GM21737 (cell line): Measurements from ENCODE around the gene RPL15.

Experiments
- ATAC-seq: cut with Tn5 transposase; IDR thresholded peaks from one replicate; pipeline ENCODE4 v1.9.1; 2021; ENCODE audit warnings: mild to moderate bottlenecking, moderate library complexity; ENCODE audit not compliant: unreplicated experiment

Gene RPL15

DNA sequence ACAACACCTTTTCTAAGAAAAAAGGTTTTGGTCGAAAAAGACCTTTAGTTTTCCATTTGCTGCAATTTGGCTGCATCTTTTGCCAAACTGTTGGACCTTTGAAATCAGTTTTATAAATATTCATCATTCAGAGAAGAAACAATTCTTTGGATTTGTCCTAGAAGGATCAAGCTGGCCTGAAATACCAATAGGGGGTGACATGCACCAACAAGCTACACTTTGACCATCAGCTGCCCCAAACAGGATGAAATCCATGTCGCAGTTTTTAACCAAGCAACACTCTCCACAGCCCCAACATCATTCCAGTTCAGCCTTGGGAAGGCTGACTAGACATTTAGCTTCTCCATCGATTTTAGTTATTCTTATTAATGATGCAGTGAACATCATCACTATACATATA lies 9.8 kb downstream of the RPL15 start:
- ATAC-seq: no peak

DNA sequence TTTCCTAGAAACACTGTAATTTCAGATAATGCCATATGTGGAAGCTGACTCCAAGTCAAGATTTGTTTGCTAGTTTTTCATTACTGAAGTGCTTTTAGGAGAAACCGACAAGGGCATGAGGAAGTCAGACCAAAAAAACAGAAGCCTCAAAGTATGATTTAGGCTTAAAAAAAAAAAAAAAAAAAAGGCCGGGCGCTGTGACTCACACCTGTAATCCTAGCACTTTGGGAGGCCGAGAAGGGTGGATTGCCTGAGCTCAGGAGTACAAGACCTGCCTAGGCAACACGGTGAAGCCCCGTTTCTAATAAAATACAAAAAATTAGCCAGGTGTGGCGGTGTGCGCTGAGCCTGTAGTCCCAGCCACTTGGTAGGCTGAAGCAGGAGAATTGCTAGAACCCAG lies 11.6 kb downstream of the RPL15 start:
- no peak for ATAC-seq

- no peak for ATAC-seq
Measured at GRCh38 chr3:23931597-23931996, 14.7 kb downstream of the RPL15 start.

DNA sequence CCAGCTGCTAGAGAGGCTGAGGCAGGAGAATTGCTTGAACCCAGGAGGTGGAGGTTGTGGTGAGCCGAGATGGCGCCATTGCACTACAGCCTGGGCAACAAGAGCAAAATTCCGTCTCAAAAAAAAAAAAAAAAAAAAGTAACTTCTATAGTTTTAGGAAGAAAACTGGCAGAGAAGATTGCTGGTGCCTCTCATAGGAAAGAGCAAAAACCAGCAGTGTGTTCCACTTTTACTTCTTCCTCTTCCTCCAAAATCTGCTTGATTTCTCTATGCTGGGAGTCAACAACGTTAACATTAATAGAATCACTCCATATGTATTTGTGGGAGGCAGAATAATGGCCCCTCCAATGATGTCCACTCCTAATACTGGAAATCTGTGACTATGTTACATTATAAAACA lies 15.6 kb downstream of the RPL15 start:
- no peak for ATAC-seq

DNA sequence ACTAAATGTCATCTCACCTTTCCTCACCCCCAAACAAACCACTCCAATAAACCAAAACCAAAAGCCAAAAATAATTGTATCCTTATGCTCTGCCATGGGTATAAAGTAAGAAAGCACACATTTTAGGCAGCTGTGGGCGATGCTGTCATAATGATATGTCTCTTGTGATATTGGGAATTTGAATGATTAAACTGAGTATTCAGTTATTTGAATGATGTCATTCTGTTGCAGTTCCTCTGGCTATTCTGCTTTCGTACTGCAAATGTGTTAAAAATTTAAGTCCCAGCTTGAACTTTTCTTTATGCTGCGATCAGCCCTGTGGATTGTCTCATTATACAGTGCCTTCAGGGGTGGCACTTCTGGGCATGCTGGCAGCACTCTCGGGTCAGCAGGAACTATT lies 17.3 kb downstream of the RPL15 start:
- no peak for ATAC-seq

- no peak for ATAC-seq
Measured at GRCh38 chr3:23937296-23937695, 20.4 kb downstream of the RPL15 start.

GRCh38 chr3:23938688-23939087 lies 21.8 kb downstream of the RPL15 start:
- no peak for ATAC-seq

- no peak for ATAC-seq
Measured at GRCh38 chr3:23940775-23941174, 23.8 kb downstream of the RPL15 start.

DNA sequence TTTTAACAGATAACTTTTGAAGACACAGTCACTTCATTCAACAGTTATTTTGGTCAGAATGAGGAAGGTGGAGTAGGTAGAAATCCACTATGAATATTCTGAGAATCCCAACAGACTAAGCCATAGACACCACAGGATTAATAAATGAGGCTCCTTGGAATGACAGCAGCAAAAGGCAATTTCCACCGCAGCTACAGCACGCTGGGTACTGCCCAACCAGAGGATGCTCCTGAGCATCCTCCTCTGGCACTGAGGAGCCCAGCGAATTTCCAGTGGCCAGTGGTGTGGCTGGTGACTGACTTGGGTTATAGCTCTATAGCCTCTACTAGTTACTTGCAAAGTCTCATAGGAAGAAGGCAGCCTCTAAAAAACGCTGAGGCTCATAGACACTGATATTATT lies 24.5 kb downstream of the RPL15 start:
- ATAC-seq: no peak

- ATAC-seq: no peak
Measured at GRCh38 chr3:23942546-23942945, 25.6 kb downstream of the RPL15 start.

- ATAC-seq: no peak
Measured at GRCh38 chr3:23944007-23944783, 27.3 kb downstream of the RPL15 start.

- peak; percentile 55 for ATAC-seq
Measured at GRCh38 chr3:23944861-23945662, 28.1 kb downstream of the RPL15 start, which contains the start of gene NR1D2. Gene NR1D2, plus strand, starts transcription at chr3:23945286. Its CDS starts 293 bp downstream, at chr3:23945579.

DNA sequence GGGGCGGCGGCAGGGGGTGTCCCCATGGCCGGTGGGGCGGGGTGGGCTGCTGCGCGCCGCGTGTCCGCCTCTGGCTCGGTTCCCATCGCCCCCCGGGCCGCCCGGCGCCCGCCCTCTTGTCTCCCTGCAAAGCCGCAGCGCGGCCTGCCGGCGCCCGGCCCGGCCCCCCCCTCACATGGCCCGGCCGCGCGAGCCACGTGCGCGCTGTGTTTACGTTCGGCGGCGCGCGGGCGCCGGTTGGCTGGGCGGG lies 28.7 kb downstream of the RPL15 start:
- ATAC-seq: no peak

DNA sequence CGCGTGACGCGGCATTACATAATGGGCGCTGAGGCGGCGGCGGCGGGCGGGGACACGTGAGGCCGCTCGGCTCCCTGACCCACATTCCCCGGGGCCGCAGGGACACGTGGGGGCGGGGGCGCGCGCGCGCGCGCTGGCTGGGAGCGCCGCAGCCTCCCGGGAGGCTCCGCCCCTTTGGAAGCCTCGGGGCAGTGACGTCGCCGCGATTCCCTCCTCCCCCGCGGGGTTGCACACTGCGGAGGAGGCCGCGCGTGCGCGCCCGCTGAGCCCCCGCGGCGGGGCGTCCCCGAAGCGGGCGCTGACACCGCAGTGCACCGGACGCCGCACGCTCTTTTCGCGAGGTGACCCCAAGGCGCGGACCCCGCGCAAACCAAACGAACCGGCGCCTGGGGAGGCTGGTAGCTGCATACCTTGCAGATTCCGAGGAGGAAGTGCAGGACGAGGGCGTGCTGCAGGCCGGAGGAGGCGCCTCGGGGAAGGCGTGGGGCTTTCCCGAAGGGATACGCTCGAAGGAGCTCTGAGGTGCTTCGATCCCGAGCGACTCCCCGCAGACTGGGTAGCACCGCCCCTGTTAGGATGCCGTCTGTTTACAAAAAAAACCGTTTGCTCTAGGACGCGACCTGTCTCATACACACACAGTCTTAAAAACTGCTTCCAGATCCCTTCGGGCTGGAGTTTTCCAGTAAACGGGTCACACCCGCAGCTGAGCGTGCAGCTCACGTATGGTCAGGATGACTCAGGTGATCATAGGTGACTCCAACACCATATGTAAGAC lies 29.2 kb downstream of the RPL15 start:
- peak; percentile 70 for ATAC-seq

- no peak for ATAC-seq
Measured at GRCh38 chr3:23948761-23949160, 31.8 kb downstream of the RPL15 start.

GRCh38 chr3:23949784-23950183 lies 32.9 kb downstream of the RPL15 start:
- ATAC-seq: peak; percentile 18

- ATAC-seq: peak; percentile 28
Measured at GRCh38 chr3:23950293-23950692, 33.4 kb downstream of the RPL15 start.

DNA sequence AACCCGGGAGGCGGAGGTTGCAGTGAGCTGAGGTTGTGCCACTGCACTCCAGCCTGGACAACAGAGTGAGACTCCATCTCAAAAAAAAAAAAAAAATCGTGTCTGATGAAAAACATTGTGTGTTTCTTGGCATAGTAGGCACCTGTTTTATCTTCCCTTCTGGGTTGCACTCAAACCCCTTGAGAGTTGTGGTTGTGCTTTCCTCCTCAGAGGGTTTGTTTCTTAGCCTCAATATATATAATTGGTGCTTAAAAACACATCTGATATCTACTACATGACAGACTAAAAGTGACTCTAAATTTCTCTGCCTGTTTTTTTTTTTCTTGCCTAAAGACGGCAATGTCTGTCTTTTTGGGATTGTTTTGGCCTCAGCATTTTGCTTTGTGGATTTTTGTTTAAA lies 35.7 kb downstream of the RPL15 start:
- peak; percentile 44 for ATAC-seq

DNA sequence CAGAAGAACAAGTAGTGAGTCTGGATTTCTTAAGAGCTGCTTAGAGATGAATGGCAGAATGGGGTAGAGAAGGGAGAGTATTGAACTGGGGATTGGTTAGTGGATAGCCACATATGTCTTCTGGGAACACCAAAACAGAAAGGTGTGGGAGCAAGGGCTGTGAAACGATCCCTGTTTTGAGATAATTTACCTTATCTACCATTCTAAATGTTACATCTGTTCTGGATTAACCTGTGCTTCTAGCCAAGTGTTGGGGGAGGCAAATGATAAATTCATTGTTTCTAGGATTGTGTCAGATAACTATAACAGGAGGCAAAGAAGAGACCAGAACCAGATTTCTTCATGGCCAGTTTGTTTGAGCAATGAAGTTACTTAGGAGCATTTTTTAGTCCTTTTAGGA lies 36.6 kb downstream of the RPL15 start:
- no peak for ATAC-seq

GRCh38 chr3:23954144-23954543 lies 37.2 kb downstream of the RPL15 start:
- no peak for ATAC-seq

DNA sequence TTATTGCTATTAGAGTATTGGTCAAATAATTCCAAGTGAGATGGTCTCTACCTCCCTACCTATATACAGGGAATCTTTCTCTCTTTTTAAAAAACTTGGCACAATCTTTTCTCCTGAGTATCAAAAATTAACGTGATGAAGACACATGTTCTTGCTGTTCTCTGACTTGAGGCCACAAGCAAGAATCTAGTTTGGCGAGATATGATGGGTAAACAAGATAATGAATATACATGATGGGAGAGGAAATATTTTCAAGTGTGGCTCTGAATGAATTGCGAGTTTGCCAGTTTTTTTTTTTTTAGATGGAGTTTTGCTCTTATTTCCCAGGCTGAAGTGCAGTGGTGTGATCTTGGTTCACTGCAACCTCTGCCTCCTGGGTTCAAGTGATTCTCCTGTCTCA lies 39.8 kb downstream of the RPL15 start:
- no peak for ATAC-seq
